ENCODE data around the gene DHX32.

The DHX32 gene

GRCh38 chr10:125820701-125821100, 60.4 kb downstream of the DHX32 start:
- TF ChIP-seq CTCF (conservative IDR thresholded peaks at IDR 0.05; ENCODE audit: control insufficient read depth, insufficient read depth, low read depth, low read length): no peak
- DNase-seq (ENCODE audit: low read depth): no peak
- no peak overlapping the region for H3K4me3 ChIP-seq (ENCODE audit: control insufficient read depth, low read depth, low read length)

GRCh38 chr10:125817337-125817946, 63.6 kb downstream of the DHX32 start:
- DNase-seq (ENCODE audit: low read depth): no peak
- no peak overlapping the region for H3K4me3 ChIP-seq (ENCODE audit: control insufficient read depth, low read depth, low read length)
- no peak for TF ChIP-seq CTCF (conservative IDR thresholded peaks at IDR 0.05; ENCODE audit: control insufficient read depth, insufficient read depth, low read depth, low read length)

GRCh38 chr10:125816548-125816947, 64.5 kb downstream of the DHX32 start:
- no peak for TF ChIP-seq CTCF (conservative IDR thresholded peaks at IDR 0.05; ENCODE audit: control insufficient read depth, insufficient read depth, low read depth, low read length)
- no peak overlapping the region for H3K4me3 ChIP-seq (ENCODE audit: control insufficient read depth, low read depth, low read length)
- DNase-seq (ENCODE audit: low read depth): no peak

GRCh38 chr10:125815764-125816163, 65.3 kb downstream of the DHX32 start:
- no peak for DNase-seq (ENCODE audit: low read depth)
- TF ChIP-seq CTCF (conservative IDR thresholded peaks at IDR 0.05; ENCODE audit: control insufficient read depth, insufficient read depth, low read depth, low read length): no peak
- no peak overlapping the region for H3K4me3 ChIP-seq (ENCODE audit: control insufficient read depth, low read depth, low read length)

- no peak for TF ChIP-seq CTCF (conservative IDR thresholded peaks at IDR 0.05; ENCODE audit: control insufficient read depth, insufficient read depth, low read depth, low read length)
- DNase-seq (ENCODE audit: low read depth): peak; percentile 16
These were observed 68.9 kb downstream of the DHX32 start for GRCh38 chr10:125812128-125812750.

GRCh38 chr10:125811251-125811650, 69.8 kb downstream of the DHX32 start:
- TF ChIP-seq CTCF (conservative IDR thresholded peaks at IDR 0.05; ENCODE audit: control insufficient read depth, insufficient read depth, low read depth, low read length): no peak
- no peak overlapping the region for H3K4me3 ChIP-seq (ENCODE audit: control insufficient read depth, low read depth, low read length)
- DNase-seq (ENCODE audit: low read depth): no peak

More at GRCh38 chr10:125812128-125812750, 68.9 kb downstream of the DHX32 start:
- no peak overlapping the region for H3K4me3 ChIP-seq (ENCODE audit: control insufficient read depth, low read depth, low read length)
